PC-3 (cell line): ENCODE data around the gene SNX9. TPM values are rescaled to one million over a fixed set of nuclear protein-coding genes. Genes with fewer than 3 reads are reported as not detected.
"Not testable (repeated sequence)": the region's sequence is repeated elsewhere in the genome, so short reads cannot be mapped to it uniquely, and the experiment has no call there.

Experiments used
- ATAC-seq: fragments of 200-7000 bp; cut with Tn5 transposase; 2 replicates; pipeline ENCODE4 v1.9.1; 2020; ENCODE audit warnings: mild to moderate bottlenecking, moderate library complexity
- BruUV-seq: library from RNA; stranded (reverse); fragments of 400-500 nt; replicated peaks from 2 replicates; lab custom pipeline; 2021; lab: Mats Ljungman, UMichigan
- CTCF ChIA-PET: fragments of 300-600 bp; sonication (Branson Sonifier 250); formaldehyde crosslinking; loops from one replicate; lab custom pipeline; 2022; ENCODE audit warnings: antibody characterized with exemption; lab: Charles Lee
- POLR2A ChIA-PET: fragments of 300-600 bp; sonication (Branson Sonifier 250); formaldehyde crosslinking; loops from one replicate; lab custom pipeline; 2022; ENCODE audit warnings: antibody characterized with exemption; ENCODE audit not compliant: unreplicated experiment; lab: Charles Lee
- DNase-seq: peaks from one replicate; pipeline ENCODE4 v3.0.0-alpha.2; 2015
- H2AFZ ChIP-seq: fragments of 300-600 bp; sonication (generic); 2 replicates; pipeline ENCODE4 v1.6.0; 2016; ENCODE audit warnings: antibody characterized with exemption, low read length
- H3F3A ChIP-seq: fragments of 300-600 bp; sonication (generic); one replicate; pipeline ENCODE4 v1.6.0; 2017; ENCODE audit warnings: antibody characterized with exemption, low read length, control low read depth, mild to moderate bottlenecking; ENCODE audit not compliant: unreplicated experiment
- H3K27ac ChIP-seq: fragments of 300-600 bp; sonication (generic); 2 replicates; pipeline ENCODE4 v1.5.1; 2016; ENCODE audit warnings: mild to moderate bottlenecking, low read length
- H3K27me3 ChIP-seq: fragments of 300-600 bp; sonication (generic); 2 replicates; pipeline ENCODE4 v1.6.1; 2016; ENCODE audit warnings: low read length, mixed read lengths
- H3K36me3 ChIP-seq: fragments of 300-600 bp; sonication (generic); 2 replicates; pipeline ENCODE4 v1.6.1; 2016; ENCODE audit warnings: low read depth, mixed run types, low read length, mixed read lengths
- H3K4me1 ChIP-seq: fragments of 300-600 bp; sonication (generic); 2 replicates; pipeline ENCODE4 v1.5.1; 2016; ENCODE audit warnings: low read length; ENCODE audit not compliant: insufficient read depth
- H3K4me2 ChIP-seq: fragments of 300-600 bp; sonication (generic); 2 replicates; pipeline ENCODE4 v1.6.0; 2016; ENCODE audit warnings: low read length
- H3K4me3 ChIP-seq: fragments of 300-600 bp; sonication (generic); 2 replicates; pipeline ENCODE4 v1.5.1; 2016; ENCODE audit warnings: mild to moderate bottlenecking, low read length, mixed read lengths
- H3K79me2 ChIP-seq: fragments of 300-600 bp; sonication (generic); 2 replicates; pipeline ENCODE4 v1.6.1; 2017; ENCODE audit warnings: low read length, mixed read lengths
- H3K9ac ChIP-seq: fragments of 300-600 bp; sonication (generic); 2 replicates; pipeline ENCODE4 v1.6.0; 2016; ENCODE audit warnings: mild to moderate bottlenecking, low read length
- H3K9me2 ChIP-seq: fragments of 300-600 bp; sonication (generic); replicated peaks from 2 replicates; pipeline ENCODE4 v1.6.1; 2016; ENCODE audit warnings: mixed run types, low read length, mixed read lengths
- H3K9me3 ChIP-seq: fragments of 300-600 bp; sonication (generic); 2 replicates; pipeline ENCODE4 v1.6.1; 2016; ENCODE audit warnings: low read length, mixed read lengths
- H4K20me1 ChIP-seq: fragments of 300-600 bp; sonication (generic); 2 replicates; pipeline ENCODE4 v1.6.1; 2016; ENCODE audit warnings: low read length, mixed read lengths
- EZH2 ChIP-seq: fragments of 300-600 bp; sonication (generic); IDR thresholded peaks from one replicate; pipeline ENCODE4 v1.6.1; 2017; ENCODE audit warnings: antibody characterized with exemption, mild to moderate bottlenecking, low read length; ENCODE audit not compliant: unreplicated experiment
- EZH2phosphoT487 ChIP-seq: fragments of 300-600 bp; sonication (generic); IDR thresholded peaks from 2 replicates; pipeline ENCODE4 v1.6.1; 2018; ENCODE audit warnings: mild to moderate bottlenecking, antibody characterized with exemption, low read length, borderline replicate concordance
- intact Hi-C: fragments of 100-400 bp; cut with micrococcal nuclease; formaldehyde crosslinking; loops from 2 replicates; pipeline ENCODE4 v1.9.0; 2023
- total RNA-seq: library from RNA; depleted of rRNA; stranded (reverse); fragments of >200 nt; gene quantifications from 2 replicates; pipeline ENCODE4 v1.2.3, GENCODE V29; 2014
- TF ChIP-seq, protein P1 (sequence below): fragments of 300-600 bp; sonication (generic); conservative IDR thresholded peaks from 2 replicates; pipeline ENCODE4 v1.5.1; 2017; ENCODE audit warnings: antibody characterized with exemption, low read depth, mild to moderate bottlenecking, low read length

The SNX9 gene
- total RNA-seq, 1 experiment from 2014 or later = 18.0 TPM

DNA sequence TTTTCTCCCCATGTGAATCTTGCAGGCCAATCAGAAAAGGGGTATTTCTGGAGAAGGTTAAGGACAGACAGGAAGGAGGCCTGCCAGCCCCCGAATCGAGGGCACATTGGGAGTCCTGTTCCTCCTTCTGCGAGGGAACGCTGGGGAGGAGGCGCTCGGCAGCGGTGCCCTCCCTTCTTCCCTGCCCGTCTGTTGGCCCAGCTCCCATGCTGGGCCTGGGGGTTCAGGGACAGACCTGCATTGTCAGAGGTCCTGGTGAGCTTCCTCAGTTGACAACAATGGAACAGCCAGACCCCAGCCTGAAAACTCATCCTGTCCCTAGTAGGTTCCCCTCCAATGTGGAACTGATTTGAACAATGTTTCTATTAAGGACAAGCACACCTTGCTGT, 143.5 kb downstream of the SNX9 start:
- no peak overlapping the region for H2AFZ ChIP-seq
- no peaks in the 10 kb centered on the region for H3K27me3 ChIP-seq
- no TSS peak for BruUV-seq
- intact Hi-C loops = no loop called here
- H3K4me1 ChIP-seq = peaks cover 4% of the 10 kb centered on the region; the same call in 1 of the 2 replicates
- no peaks in the 10 kb centered on the region for H3K9me3 ChIP-seq
- H3K9me2 ChIP-seq = no peaks in the 10 kb centered on the region
- ChIA-PET POLR2A (no interaction called here), CTCF (no interaction called here)
- no peak overlapping the region for H3K9ac ChIP-seq
- H4K20me1 ChIP-seq = no peaks in the 10 kb centered on the region
- no peak overlapping the region for H3K27ac ChIP-seq
- no peak overlapping the region for H3K4me2 ChIP-seq
- H3F3A ChIP-seq = no peaks in the 10 kb centered on the region
- ATAC-seq (no peak), DNase-seq (no peak)
- H3K4me3 ChIP-seq = no peak overlapping the region
- H3K36me3 ChIP-seq = no peaks in the 10 kb centered on the region
- H3K79me2 ChIP-seq = no peaks in the 10 kb centered on the region
- TF ChIP-seq, protein P1, sequence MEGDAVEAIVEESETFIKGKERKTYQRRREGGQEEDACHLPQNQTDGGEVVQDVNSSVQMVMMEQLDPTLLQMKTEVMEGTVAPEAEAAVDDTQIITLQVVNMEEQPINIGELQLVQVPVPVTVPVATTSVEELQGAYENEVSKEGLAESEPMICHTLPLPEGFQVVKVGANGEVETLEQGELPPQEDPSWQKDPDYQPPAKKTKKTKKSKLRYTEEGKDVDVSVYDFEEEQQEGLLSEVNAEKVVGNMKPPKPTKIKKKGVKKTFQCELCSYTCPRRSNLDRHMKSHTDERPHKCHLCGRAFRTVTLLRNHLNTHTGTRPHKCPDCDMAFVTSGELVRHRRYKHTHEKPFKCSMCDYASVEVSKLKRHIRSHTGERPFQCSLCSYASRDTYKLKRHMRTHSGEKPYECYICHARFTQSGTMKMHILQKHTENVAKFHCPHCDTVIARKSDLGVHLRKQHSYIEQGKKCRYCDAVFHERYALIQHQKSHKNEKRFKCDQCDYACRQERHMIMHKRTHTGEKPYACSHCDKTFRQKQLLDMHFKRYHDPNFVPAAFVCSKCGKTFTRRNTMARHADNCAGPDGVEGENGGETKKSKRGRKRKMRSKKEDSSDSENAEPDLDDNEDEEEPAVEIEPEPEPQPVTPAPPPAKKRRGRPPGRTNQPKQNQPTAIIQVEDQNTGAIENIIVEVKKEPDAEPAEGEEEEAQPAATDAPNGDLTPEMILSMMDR = no peak
- TF ChIP-seq EZH2phosphoT487 (no peak), EZH2 (no peak)

DNA sequence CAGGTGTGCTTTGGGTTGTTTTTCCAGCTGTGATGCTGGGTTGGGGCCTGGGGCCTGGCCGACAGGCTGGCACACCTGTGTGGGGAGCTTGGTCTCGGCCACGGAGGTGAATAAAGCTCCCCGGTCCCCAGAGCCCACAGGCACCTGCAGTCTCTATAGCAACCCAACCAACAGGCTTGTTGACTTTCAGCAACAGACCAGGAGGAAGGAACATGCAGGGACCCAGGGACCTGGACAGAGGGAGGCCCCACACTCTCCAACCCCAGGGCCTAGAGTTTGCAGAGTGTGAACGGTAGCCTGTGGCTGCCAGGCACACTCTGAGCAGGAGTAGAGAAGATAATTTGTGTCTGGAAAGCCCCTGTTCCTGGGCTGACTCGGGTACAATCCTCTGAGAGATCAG, 144.0 kb downstream of the SNX9 start:
- TF ChIP-seq EZH2 = no peak
- TF ChIP-seq, protein P1 = no peak
- ATAC-seq = no peak
- peaks cover 4% of the 10 kb centered on the region; the same call in 1 of the 2 replicates for H3K4me1 ChIP-seq
- DNase-seq = no peak
- H3K9me2 ChIP-seq = no peaks in the 10 kb centered on the region
- no peak overlapping the region for H3K4me3 ChIP-seq
- no peaks in the 10 kb centered on the region for H4K20me1 ChIP-seq
- intact Hi-C loops = no loop called here
- ChIA-PET CTCF (no interaction called here), POLR2A (no interaction called here)
- no TSS peak for BruUV-seq
- no peak overlapping the region for H3K27ac ChIP-seq
- no peaks in the 10 kb centered on the region for H3K79me2 ChIP-seq
- H3K36me3 ChIP-seq = no peaks in the 10 kb centered on the region
- no peaks in the 10 kb centered on the region for H3F3A ChIP-seq
- H3K27me3 ChIP-seq = no peaks in the 10 kb centered on the region
- no peak overlapping the region for H3K4me2 ChIP-seq
- no peak overlapping the region for H2AFZ ChIP-seq
- H3K9ac ChIP-seq = no peak overlapping the region
- no peaks in the 10 kb centered on the region for H3K9me3 ChIP-seq

DNA sequence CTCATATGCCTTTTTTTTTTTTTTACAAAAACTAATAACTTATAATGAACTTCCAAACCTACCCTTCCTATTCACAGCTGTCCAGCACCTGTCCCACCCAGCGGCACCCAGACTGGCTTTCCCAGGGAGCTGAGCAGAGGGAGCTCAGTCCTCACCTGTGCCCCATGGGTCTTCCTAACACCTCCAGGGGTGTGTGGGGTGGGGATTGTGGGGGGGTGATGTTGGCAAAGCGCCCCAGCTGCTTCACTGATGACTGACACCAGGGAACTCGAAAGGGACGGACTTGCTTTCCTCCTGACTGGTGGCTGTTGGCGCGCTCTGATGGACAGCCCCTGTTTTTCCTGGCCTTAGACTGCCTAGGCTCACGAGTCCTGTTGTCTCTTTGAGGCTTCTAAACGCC, 144.4 kb downstream of the SNX9 start:
- intact Hi-C loops = no loop called here
- TF ChIP-seq, protein P1 = no peak
- TF ChIP-seq EZH2 (no peak), EZH2phosphoT487 (no peak)
- ChIA-PET POLR2A (no interaction called here), CTCF (interaction anchor here (0.6 kb wide), 1 partner anchor 54 kb away, joined by 3 read pairs; no protein-coding TSS in a partner anchor)
- no peak for DNase-seq
- H2AFZ ChIP-seq = no peak overlapping the region
- no TSS peak for BruUV-seq
- ATAC-seq = no peak
- H3K9ac ChIP-seq = no peak overlapping the region
- no peaks in the 10 kb centered on the region for H3F3A ChIP-seq
- H3K9me3 ChIP-seq = no peaks in the 10 kb centered on the region
- H3K4me2 ChIP-seq = no peak overlapping the region
- H3K27ac ChIP-seq = no peak overlapping the region
- no peaks in the 10 kb centered on the region for H4K20me1 ChIP-seq
- no peaks in the 10 kb centered on the region for H3K9me2 ChIP-seq
- H3K27me3 ChIP-seq = no peaks in the 10 kb centered on the region
- H3K36me3 ChIP-seq = no peaks in the 10 kb centered on the region
- H3K79me2 ChIP-seq = no peaks in the 10 kb centered on the region
- H3K4me3 ChIP-seq = no peak overlapping the region
- peaks cover 4% of the 10 kb centered on the region; the same call in 1 of the 2 replicates for H3K4me1 ChIP-seq

DNA sequence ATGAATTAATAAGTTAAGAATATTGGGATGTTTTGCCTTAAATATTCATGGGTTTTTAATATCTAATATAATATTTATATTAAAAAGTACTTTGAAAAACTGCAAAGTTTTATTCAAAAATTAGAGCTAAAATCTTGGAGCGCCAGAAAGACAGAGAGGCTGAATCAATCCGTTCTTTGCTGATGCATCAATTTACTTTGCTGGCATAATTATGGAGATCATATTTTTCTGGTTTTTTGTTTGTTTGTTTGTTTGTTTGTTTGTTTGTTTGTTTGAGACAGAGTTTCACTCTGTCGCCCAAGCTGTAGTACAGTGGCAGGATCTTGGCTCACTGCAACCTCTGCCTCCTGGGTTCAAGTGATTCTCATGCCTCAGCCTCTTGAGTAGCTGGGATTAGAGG, 149.1 kb downstream of the SNX9 start:
- H3K79me2 ChIP-seq, H3K4me3 ChIP-seq, CTCF ChIA-PET, BruUV-seq, H3K9me3 ChIP-seq, DNase-seq, H3K9me2 ChIP-seq, H3F3A ChIP-seq, H3K27me3 ChIP-seq, intact Hi-C loops, H3K9ac ChIP-seq, ATAC-seq, H3K4me2 ChIP-seq, H4K20me1 ChIP-seq, POLR2A ChIA-PET, H3K36me3 ChIP-seq, H3K4me1 ChIP-seq, H3K27ac ChIP-seq, H2AFZ ChIP-seq: not testable (repeated sequence)
